Keratinocyte (primary cell): ENCODE data around the gene STK11IP. TPM values are rescaled to one million over a fixed set of nuclear protein-coding genes. Genes with fewer than 3 reads are reported as not detected.

ENCODE experiments used
- DNase-seq: peaks from one replicate; pipeline ENCODE4 v3.0.0-alpha.2; 2011; ENCODE audit warnings: low read depth, missing footprints, low spot score
- FAIRE-seq: peaks from 2 replicates; lab custom pipeline; 2011; peaks lifted over from hg19 to GRCh38; lab: Jason Lieb, UNC
- H2AFZ ChIP-seq: 2 replicates; pipeline ENCODE4 v1.6.0; 2012; ENCODE audit warnings: low read length, control low read depth, inconsistent platforms; ENCODE audit not compliant: control insufficient read depth
- H3K27ac ChIP-seq: 2 replicates; pipeline ENCODE4 v1.5.1; 2011; ENCODE audit warnings: low read length; ENCODE audit not compliant: control insufficient read depth, insufficient read depth
- H3K27me3 ChIP-seq: 3 replicates; pipeline ENCODE4 v1.6.0; 2011; ENCODE audit warnings: low read length; ENCODE audit not compliant: control insufficient read depth, insufficient read depth; ENCODE audit errors: extremely low read depth
- H3K36me3 ChIP-seq, 2 experiments: 2 replicates in 1 of 2; 3 replicates in 1 of 2; pipeline ENCODE4 v1.5.1; 2011; ENCODE audit warnings: low read length in 2 of 2, mild to moderate bottlenecking in 1 of 2; ENCODE audit not compliant: control insufficient read depth in 2 of 2, insufficient read depth in 2 of 2; ENCODE audit errors: extremely low read depth in 1 of 2
- H3K4me1 ChIP-seq: 3 replicates; pipeline ENCODE4 v1.5.1; 2011; ENCODE audit warnings: low read length; ENCODE audit not compliant: control insufficient read depth, insufficient read depth; ENCODE audit errors: extremely low read depth
- H3K4me2 ChIP-seq: 3 replicates; pipeline ENCODE4 v1.6.0; 2011; ENCODE audit warnings: low read depth, low read length; ENCODE audit not compliant: control insufficient read depth, insufficient read depth; ENCODE audit errors: extremely low read depth
- H3K4me3 ChIP-seq, 3 experiments: fragments of 200-600 bp in 1 of 3; sonication (generic) in 1 of 3; 2 replicates in 2 of 3; 3 replicates in 1 of 3; pipeline ENCODE4 v1.5.1; 2011 to 2016; ENCODE audit warnings: low read length in 3 of 3, mild to moderate bottlenecking in 3 of 3, control low read depth in 2 of 3, inconsistent platforms in 1 of 3, low read depth in 1 of 3, mixed read lengths in 1 of 3, mixed run types in 1 of 3, moderate library complexity in 1 of 3; ENCODE audit not compliant: control insufficient read depth in 2 of 3, insufficient read depth in 2 of 3; ENCODE audit errors: extremely low read depth in 1 of 3
- H3K79me2 ChIP-seq: 2 replicates; pipeline ENCODE4 v1.6.0; 2012; ENCODE audit warnings: low read length; ENCODE audit not compliant: control insufficient read depth, insufficient read depth
- H3K9ac ChIP-seq: 3 replicates; pipeline ENCODE4 v1.6.0; 2011; ENCODE audit warnings: low read length; ENCODE audit not compliant: control insufficient read depth, insufficient read depth; ENCODE audit errors: extremely low read depth
- H3K9me1 ChIP-seq: 3 replicates; pipeline ENCODE4 v1.6.0; 2011; ENCODE audit warnings: low read length; ENCODE audit not compliant: control insufficient read depth, insufficient read depth; ENCODE audit errors: extremely low read depth
- H3K9me3 ChIP-seq: 2 replicates; pipeline ENCODE4 v1.5.1; 2012; ENCODE audit warnings: low read depth, low read length; ENCODE audit not compliant: control insufficient read depth
- H4K20me1 ChIP-seq: 3 replicates; pipeline ENCODE4 v1.6.0; 2011; ENCODE audit warnings: low read length; ENCODE audit not compliant: control insufficient read depth, insufficient read depth; ENCODE audit errors: extremely low read depth
- CTCF ChIP-seq, 3 experiments: IDR thresholded peaks in 1 of 3; conservative IDR thresholded peaks in 1 of 3; optimal IDR thresholded peaks in 1 of 3; 2 replicates in 2 of 3; 3 replicates in 1 of 3; pipeline versions ENCODE3 to v1.5.1; 2011; ENCODE audit warnings: low read length in 3 of 3, mild to moderate bottlenecking in 3 of 3, moderate library complexity in 2 of 3, control low read depth in 1 of 3, inconsistent platforms in 1 of 3; ENCODE audit not compliant: insufficient read depth in 2 of 3; ENCODE audit errors: extremely low read depth in 1 of 3
- EZH2 ChIP-seq: IDR thresholded peaks from one replicate; pipeline ENCODE4 v1.6.1; 2012; ENCODE audit warnings: inconsistent platforms, mild to moderate bottlenecking, low read length, moderate library complexity
- dilution Hi-C: fragments of 300-500 bp; cut with MboI; formaldehyde crosslinking; loops from one replicate; pipeline ENCODE4 v1.7.0; 2020; ENCODE audit warnings: low sequenced_read_pairs; ENCODE audit not compliant: extremely low pct_ligation_motif_present
- polyA plus RNA-seq, 5 experiments: library from polyadenylated mRNA; depleted of rRNA in 3 of 5; stranded (reverse) in 3 of 5; stranded (forward) in 1 of 5; unstranded in 1 of 5; fragments of >200 nt; gene quantifications; 1 replicate in 1 of 5; 2 replicates in 3 of 5; 3 replicates in 1 of 5; pipeline versions ENCODE4 v1.2.1 to v1.2.3, GENCODE V29; 2011 to 2012; ENCODE audit warnings: missing spikeins in 2 of 5, low read depth in 1 of 5, low replicate concordance in 1 of 5

STK11IP gene
- polyA plus RNA-seq, 1 donor (not counting 4 experiments of a cell fraction or from before 2014, with no cell fraction given), result 10.0 TPM

GRCh38 chr2:219631904-219632759 lies 34.5 kb downstream of the STK11IP start:
- Histone ChIP-seq H3K27me3 (no peaks in the 10 kb centered on the region), H3K79me2 (peaks cover 2% of the 10 kb centered on the region), H3K4me2 (no peak overlapping the region), H4K20me1 (no peaks in the 10 kb centered on the region), H3K4me3 (no peak overlapping the region), H3K36me3 (peaks cover 14 to 22% of the 10 kb centered on the region in 2 experiments), H3K9ac (no peak overlapping the region), H3K27ac (no peak overlapping the region), H3K9me3 (no peaks in the 10 kb centered on the region), H3K4me1 (peaks cover 5% of the 10 kb centered on the region), H3K9me1 (no peaks in the 10 kb centered on the region), H2AFZ (no peak overlapping the region)
- no peak for FAIRE-seq
- dilution Hi-C loops, result no loop called here
- TF ChIP-seq EZH2, result no peak
- no peak for TF ChIP-seq CTCF (optimal IDR thresholded peaks at IDR 0.05 in 1 of 3, IDR thresholded peaks at IDR 0.05 in 1 of 3, conservative IDR thresholded peaks at IDR 0.05 in 1 of 3; ENCODE audit: extremely low read depth in 1 of 3, insufficient read depth in 2 of 3, low read length in 3 of 3)
- no peak for DNase-seq

- H3K9ac ChIP-seq, result no peak overlapping the region
- H3K9me3 ChIP-seq, result no peaks in the 10 kb centered on the region
- H3K36me3 ChIP-seq, result peaks cover 14 to 24% of the 10 kb centered on the region in 2 experiments
- H3K27me3 ChIP-seq, result no peaks in the 10 kb centered on the region
- H3K9me1 ChIP-seq, result no peaks in the 10 kb centered on the region
- DNase-seq (no peak), FAIRE-seq (no peak)
- H3K79me2 ChIP-seq, result peaks cover 2% of the 10 kb centered on the region
- H3K4me1 ChIP-seq, result peaks cover 5% of the 10 kb centered on the region
- H4K20me1 ChIP-seq, result no peaks in the 10 kb centered on the region
- H2AFZ ChIP-seq, result no peak overlapping the region
- dilution Hi-C loops, result no loop called here
- H3K4me3 ChIP-seq, result no peak overlapping the region
- H3K4me2 ChIP-seq, result no peak overlapping the region
- H3K27ac ChIP-seq, result no peak overlapping the region
- TF ChIP-seq EZH2, result no peak
- no peak for TF ChIP-seq CTCF (optimal IDR thresholded peaks at IDR 0.05 in 1 of 3, IDR thresholded peaks at IDR 0.05 in 1 of 3, conservative IDR thresholded peaks at IDR 0.05 in 1 of 3; ENCODE audit: extremely low read depth in 1 of 3, insufficient read depth in 2 of 3, low read length in 3 of 3)
Observed at GRCh38 chr2:219632760-219633105, 35.1 kb downstream of the STK11IP start.
